COR-L47 (cell line): ENCODE measurements around the gene PLXND1.

Experiments
- DNase-seq: peaks from one replicate; lab custom pipeline; 2025; lab: John Stamatoyannopoulos, UW

PLXND1 gene

DNA sequence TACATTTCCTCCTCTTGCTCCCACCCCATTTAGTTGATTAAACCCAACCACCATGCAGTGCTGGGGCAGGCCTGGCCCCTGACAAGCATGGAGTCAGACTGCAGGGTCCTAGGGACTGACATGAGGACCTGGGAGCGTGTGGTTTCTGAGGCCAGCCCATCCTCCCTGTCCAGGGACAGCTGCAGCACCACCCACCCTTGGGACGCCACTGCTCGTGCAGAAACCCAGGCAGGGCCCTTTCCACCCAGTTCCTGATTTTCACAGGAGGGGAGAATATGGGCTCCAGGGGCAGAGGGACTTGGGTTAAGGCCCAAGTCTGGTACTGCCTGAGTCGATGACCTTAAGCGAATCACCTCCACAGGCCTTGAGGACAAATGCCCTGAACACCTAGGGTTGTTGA, 23.7 kb downstream of the PLXND1 start:
- no peak for DNase-seq

DNA sequence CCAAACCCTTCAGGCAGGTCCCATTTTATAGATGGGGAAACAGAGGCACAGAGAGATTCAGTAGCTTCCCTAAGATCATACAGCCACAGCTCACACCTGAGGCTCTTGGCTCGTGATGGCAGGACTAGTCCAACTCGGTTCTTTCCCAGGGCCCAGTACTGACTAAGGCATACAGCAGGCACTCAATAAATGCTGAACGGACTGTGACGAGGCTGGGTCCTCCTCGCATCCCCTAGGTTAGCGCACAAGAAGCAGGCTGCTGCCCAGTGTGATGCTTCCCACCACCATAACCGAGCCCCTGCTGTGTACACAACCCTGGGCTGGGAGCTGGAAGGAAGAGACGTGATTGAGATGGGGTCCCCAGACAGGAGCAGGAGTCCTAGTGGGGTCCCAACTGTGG, 24.9 kb downstream of the PLXND1 start:
- no peak for DNase-seq

DNA sequence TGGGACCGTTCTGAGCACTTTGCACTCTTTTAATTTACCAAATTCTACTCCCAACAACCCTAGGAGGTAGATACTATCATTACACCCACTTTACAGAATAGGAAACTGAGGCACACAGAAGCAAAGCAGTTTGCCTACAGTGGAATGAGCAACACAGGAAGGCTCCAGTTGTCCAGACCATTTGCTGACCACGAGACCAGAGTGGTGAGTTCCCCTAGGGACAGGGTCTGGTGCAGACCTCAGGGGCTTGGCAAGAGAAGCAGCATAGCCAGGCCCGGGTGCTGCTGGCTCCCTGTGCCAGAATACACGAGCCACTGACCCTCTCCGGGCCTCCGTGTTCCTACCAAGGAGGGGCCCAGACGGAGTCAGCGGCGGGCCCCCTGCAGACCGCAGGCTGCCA, 26.5 kb downstream of the PLXND1 start:
- DNase-seq, result no peak

DNA sequence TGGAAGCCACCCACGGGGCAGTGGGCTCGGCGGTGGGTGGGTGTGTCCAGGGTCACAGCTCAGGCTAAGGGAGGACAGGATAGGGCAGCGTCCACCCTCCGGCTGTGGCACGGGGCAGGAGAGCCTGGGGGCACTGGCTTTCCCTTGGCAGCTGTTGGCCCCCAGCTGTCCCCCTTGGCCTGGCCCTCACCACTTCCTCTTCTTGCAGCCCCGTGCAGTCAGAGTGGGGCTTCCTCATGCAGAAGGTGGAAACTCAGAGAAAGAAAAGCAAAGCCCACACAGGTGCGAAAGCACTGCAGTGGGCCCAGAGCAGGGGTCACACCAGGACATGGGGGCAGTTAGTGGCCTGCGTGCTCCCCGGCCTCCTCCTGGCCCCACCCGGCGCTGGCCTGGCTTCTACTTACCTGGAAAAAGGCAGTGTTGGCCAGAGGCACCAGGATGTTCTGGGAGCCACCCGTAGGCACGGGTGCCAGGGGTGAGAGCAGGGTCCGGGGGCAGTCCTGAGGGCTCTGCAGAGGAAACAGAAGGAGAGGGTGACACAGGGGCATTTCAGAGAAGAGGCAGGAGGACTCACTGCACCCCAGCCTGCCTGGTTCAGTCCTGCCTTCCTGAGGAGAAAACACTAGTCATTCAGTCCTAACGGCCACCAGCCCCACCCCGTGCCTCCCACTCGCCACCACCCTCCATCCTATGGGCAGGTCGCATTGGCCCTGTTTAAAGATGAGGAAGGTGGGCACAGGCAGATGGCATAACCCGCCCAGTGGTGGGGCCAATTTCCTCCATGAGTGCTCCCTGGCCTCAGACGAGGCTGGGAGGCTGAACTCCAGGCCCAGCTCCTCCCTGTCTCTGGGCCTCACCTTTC, 28.3 kb downstream of the PLXND1 start:
- no peak for DNase-seq

DNA sequence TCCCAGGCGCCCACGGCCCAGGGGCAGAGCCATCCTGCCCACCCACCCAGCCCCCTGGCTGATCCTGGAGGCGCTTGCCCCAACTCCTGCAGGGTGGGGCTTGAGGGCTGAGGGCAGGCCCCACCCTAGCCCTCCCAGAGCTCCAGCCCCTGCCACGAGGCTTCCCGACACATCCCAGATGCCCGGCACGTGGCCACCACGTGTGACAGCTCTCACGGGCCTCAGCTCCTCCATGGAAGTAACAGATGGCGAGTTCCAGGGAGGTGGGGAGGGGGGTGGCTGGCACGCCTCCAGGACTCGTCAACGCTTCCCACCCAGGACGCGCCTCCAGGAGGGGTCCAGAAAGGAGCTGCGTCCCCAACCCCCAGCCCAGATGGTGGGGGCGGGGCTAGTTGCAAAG, 29.1 kb downstream of the PLXND1 start:
- DNase-seq, result peak; percentile 47

DNA sequence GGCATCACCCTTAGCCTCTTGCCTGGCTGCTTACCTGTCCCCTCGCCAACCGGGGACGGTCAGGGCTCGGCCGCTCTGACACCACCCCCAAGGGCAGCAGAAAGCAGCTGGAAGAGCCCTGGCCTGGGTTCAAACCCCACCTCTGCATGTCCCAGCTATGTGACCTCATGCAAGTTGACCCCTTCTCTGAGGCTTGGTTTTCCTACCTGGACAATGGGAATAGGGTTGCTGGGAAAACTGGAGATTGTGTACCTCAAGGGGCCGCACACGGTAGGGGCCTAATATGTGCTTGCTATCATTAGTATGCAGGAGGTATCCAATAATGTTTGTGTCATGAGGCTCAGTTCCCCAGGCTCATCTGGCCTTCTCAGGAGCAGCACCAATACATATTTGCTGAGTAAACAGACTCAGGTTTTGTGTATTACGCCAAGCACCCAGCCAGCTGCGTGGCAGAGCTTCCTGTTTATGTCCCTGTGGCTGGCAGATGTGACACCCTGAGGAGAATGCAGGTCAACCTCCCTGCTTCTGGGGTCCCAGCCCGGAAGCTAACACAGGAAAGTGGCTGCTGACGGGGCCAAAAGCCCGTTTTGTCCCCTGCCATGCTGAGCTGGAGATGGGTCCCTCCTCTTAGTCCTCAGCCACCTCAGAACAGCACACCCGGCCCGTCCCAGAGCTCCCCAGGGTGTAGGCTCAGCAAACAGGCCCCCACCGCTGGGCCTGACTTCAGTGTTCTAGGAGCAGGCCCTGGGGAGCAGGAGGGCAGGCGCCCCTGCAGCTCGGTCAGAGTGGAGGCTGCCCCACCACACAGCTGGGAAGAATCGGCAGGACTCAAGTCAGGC, 29.7 kb downstream of the PLXND1 start:
- DNase-seq, result peak; percentile 85

DNA sequence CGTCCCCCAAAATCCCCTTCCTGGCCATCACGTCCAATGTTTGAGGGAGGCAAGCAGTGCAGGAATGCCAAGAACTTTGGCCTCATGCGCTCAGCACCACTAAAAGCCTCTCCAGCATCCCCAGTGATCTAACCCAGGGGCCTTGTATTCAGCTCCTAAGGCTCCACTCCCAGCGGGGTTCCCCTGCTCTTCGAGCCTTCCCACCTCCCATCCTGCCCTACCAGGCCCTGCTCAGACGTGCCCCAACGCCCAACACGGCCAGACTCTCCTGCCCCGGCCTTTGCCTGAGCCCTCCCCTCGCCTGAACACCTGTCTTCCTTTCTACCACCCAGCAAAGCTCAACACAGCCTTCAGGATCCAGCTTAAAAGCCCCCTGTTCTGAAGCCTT, 30.5 kb downstream of the PLXND1 start:
- DNase-seq, result no peak

DNA sequence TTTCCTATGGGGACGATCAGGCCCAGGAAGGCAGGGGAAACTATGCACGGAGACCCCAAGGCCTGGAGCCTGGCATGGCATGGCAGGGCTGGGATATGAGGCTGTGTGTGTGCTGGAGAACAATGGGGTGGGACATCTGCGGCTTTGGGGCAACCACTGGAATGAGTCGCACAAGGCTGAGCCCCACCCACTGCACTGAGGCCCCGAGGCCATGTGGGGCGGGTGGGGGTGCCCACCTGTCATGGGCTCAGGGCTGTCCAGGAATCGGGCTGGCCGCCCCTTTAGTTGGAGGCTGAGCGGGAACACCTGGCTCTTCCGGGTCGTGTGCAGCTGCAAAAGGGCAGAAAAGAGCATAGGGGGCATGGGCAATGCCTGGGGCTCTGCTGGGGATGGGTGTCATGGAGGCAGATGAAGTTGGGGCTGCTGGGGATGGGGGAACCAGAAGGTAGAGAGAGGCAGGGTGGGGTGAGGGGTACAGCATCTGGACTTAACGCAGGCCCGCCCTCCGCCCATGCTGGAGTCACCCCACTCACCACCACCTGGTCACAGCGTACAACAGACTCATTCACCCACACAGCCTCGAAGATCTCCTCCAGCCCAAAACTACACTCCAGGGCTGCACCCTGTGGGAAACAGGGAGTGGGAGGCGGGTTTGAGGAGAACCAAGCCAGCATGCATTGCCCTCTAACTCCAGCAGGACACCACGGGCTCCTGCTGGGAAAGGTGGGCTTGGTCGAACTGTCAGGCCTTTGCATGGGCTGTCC, 31.1 kb downstream of the PLXND1 start:
- DNase-seq, result no peak

DNA sequence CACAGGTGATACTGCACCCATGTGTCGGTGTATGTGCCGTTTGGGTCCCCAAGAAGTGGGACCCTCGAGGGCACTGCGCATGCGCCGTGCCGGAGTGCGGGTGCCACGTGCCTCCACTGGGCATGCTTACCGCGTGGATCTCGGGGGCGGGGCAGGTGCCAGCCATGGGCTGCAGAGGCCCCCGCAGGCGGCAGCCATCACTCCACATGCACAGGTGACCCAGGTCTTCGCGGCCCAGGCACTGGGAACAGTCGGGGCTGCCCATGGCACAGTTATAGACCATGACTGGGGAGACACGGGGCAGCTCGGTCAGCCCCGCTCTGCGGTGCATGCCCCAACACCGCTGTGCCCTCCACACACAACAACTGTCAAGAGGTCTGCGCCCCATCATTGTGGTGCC, 32.3 kb downstream of the PLXND1 start:
- DNase-seq, result no peak

DNA sequence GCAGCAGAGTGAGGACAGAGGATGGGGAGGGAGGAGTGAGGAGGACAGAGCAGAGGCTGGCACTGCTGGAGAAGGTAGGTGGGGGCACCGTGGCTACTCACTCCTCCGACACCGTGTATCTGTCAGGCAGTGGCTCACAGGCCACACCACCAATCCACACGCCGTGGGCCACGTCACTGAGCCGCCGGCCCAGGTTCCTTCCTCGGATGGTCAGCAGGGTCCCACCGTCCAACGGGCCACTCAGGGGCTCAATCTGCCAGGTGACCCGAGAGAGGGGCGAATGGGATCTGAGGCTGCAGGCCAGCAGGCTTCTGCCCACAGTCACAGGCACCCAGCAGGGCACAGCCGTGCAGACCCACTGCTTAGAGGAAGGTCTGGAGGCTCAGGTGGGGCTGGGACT, 33.0 kb downstream of the PLXND1 start:
- no peak for DNase-seq

DNA sequence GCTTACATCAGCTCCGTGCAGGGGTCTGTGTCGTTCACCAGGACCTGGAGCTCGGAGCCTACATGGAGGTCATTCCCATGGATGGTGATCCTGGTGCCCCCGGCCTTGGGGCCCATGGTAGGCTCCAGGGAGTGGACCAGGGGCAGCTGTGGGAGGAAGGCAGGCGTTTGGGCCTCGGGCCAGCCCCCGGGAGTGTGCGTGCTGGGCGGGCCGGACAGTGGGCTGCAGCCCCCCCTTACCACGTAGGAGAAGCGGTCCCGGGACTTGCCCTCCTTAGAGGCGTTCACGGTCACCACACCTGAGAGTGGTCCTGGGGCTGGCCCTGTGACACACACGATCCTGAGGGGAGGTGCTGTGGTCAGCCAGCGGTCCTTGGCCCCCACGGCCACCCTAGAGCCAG, 33.9 kb downstream of the PLXND1 start:
- DNase-seq, result no peak

DNA sequence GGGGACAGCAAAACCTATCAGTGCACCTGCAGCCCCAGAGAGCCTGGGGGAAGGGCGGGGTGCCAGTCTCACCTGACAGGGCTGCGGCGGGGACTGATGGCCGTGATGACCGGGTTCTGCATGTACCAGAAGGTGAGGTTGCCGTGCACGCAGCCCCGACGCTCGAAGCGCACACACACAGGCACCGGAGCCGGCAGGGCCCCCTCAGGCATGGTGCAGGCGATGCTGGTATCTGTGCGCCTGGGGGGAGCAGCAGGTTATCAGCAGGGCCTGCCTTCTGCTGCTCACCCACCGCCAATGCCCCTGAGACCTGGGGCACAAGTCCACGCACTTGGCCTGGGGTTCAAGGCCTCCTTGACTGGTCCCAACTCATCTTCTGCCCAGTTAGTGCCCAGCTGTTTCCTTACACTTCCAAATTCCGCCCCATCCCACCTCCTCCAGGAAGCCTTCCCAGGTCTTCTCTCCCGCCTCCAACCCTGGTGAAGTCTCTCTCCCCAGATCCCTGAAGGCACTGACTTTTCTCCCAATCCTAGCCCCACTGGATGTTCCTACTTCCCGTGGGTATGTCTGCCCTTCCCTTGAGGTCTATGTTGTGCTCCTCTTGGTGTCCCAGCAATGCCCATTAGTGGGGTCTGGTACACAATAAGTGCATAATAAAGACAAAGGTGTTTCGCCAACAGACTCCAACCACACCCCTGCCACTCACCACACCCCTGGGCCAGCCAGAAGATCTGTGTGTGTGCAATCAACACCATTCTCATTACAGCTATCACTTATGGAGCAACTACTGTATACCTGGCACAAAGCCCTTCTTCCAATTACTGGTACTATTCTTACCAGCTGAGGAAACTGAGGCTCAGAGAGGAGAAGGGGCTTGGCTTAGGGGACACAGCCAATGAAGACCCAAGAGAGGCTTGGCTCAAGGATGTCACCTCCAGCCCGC, 34.6 kb downstream of the PLXND1 start:
- DNase-seq, result no peak

DNA sequence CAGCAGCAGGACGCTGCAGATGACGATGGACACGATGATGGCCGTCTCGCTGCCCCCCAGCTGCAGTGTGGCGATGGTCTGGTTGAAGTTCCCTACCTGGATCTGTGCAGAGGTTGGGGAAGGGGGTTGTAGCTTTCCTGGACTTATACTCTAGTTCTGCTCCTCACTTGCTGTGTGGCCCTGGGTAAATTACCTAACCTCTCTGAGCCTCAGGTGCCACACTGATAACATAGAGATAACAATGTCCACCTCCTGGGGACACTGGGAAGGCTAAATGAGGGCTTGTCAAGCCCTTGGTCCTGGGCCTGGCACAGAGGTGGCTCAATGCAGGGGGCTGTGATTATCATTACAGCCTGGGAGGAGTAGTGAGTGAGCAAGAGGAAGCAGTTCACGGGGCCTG, 36.6 kb downstream of the PLXND1 start:
- DNase-seq, result no peak

DNA sequence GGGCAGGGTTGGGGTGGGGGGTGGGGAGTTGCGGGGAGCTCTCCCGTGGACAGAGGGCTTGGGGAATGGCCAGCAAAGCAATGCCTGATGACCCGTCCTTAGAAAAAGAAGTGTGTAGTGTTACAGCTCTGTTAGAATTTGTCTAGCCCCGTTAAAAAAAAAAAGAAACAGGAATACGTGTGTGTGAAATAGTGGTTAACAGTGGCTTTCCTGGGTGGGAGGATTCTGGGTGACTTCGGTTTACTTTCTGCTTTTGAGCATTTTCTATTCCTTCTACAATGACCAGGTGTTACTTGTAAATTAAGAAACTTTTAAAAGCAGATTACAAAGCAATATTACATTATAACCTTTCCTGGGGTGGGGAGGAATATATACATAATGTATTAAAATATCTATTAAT, 38.5 kb downstream of the PLXND1 start:
- no peak for DNase-seq

DNA sequence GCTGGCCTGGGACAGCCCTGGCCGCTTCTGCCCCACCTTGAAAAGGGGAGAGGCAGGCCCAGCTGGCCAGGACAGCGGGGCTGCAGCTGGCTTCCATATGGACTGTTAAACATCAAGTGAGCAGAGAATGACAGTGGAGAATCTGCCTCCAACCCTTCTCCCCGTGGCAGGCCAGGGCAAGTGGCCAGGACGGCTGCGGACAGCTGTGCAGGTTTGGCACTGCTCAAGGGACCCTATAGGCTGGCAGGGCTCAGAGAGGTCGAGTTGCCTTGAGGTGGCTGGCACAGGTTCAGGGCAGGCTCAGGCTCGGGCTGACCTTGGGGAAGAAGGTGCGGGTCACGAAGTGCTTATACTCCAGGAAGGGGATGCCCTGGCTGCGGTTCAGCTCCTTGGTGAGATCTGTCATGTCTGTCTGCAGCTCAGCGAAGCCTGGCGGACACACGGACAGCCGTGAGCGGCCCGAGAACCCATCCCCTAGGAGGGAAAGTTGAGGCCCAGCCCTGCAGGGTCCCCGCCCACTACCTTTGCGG, 39.2 kb downstream of the PLXND1 start:
- DNase-seq, result no peak

DNA sequence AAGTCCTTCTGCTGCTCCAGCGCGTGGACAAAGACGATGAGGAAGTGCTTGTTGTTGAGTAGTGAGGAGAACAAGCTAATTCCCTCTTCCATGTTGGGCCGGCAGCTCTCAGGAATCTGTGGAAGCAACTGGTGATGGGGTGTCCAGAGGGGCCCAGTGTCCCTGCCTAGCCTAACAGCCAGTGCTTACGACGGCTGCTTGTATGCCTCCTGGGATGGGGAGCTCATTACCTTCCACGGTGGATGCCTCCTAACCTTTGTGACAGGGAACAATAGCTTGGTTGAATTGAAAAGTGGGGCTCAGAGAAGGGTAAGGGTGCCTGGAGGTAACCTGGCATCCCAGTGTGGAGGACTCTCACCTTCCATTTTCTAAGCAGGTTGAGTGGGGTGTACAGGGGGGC, 40.6 kb downstream of the PLXND1 start:
- DNase-seq, result no peak

DNA sequence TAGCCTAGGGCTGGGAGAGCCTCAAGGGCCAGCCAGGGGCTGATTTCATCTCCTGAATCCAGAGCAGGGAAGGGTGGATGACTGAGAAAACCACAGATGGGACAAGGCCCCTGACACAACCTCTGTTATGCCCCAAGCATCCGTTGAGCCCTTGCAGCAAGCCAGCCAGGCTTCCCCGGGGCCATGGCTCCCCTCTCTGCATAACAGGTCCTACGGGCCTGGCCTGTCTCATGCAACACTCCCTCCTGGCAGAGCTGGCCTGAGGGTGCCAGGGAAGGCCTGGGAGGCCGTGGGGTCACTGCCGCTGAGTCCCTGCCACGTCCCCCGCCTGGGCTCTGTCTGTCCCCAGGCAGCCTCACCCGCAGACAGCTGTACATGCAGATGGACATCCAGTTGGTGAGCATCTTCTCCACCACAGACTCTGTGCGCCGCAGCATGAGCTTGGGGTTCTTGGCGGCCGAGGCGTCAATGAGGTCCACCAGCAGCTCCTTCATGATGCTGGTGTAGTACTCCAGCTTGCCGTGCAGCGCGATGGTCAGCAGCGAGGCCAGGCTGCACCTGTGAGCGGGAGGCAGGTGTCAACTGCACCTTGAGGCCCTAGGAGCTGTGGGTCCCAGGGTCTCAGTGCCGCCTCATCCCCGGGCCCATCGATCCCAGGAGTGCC, 41.4 kb downstream of the PLXND1 start:
- DNase-seq, result no peak

DNA sequence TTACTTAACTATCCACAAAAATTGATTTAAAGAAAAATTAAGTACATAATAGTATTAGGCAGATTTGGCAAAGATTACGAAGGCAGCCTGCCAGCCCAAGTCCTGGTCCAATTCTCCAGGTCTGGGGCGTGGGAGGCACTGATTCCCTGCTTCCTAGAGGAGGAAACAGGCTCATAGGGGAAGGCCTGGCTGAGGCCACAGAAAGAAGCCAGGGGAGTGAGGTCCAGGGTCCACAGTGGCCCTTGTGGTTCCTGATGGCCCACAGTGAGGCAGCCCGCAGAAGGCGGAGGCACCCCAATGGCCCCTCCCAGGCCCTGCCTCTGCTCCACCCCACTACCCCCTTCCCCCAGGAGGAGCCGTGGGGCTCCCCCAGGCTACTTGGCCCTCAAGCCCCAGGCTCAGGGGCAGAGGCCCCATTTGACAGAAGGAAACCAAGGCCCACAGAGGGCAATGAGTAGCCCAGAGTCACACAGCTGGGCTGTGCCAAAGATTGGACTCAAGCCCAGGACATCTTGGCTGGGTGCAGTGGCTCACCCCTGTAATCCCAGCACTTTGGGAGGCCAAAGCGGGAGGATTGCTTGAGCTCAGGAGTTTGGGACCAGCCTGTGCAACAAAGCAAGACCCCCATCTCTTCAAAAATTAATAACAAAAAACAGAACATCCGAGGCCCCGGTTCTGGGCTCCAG, 42.5 kb downstream of the PLXND1 start:
- no peak for DNase-seq

DNA sequence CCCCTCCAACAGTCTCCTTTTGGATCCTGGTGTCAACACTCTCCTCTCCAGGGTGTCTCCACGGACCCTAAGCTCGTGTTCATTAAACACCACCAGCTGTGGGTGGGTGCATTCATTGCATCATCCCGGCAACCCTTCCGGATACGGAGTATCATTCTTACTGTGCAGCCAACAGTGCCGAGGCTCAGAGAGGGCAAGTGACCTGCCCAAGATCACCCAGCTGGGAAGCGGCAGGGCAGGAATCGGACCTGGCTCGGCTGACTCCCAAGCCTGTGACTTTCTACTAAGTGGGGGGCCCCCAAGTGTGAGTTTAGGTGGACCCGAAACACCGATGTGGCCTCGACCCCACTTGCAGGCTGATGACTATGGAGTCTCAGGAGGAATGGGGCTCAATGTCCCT, 43.1 kb downstream of the PLXND1 start:
- no peak for DNase-seq

DNA sequence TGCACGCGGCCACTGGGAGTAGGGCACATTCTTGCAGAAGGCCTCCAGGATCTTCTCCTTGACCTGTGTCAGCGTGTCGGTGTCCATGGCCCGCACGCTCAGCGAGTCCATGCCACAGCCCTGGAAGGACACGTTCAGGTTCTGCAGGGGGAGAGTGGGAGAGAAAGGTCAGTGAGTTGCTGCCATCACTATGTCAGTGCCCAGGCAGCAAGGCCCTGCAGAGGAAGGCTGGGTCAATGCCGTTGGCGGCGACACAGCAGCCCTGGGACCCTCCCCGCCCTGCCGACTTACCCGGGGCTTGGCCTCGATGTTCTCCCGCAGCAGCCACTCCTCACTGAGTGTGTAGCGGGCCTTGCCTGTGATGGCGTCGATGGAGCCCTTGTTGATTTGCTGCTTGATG, 43.7 kb downstream of the PLXND1 start:
- DNase-seq, result no peak
